ENCODE results near the gene ARHGEF26. TPM values are rescaled to one million over a fixed set of nuclear protein-coding genes. Genes with fewer than 3 reads are reported as not detected.
A peak's percentile ranks its signal among the peaks of the same experiment; 100 is the strongest.

Gene ARHGEF26
- polyA plus RNA-seq, 3 donors, result 0.05 TPM; not detected in 2

- peak; percentile 6 to 21 (median 8) for DNase-seq
These were observed 123.5 kb downstream of the ARHGEF26 start for GRCh38 chr3:154244644-154245043.

GRCh38 chr3:154247806-154248415 is 126.7 kb downstream of the ARHGEF26 start:
- DNase-seq, result no peak
- intact Hi-C loops (cut with micrococcal nuclease), result no loop called here
- Mint-ChIP-seq H3K36me3 (peaks cover 28 to 30% of the 10 kb centered on the region in 2 donors), H3K4me3 (no peak overlapping the region), H3K4me1 (peaks cover 5% of the 10 kb centered on the region), H3K27me3 (ENCODE audit: low read depth in 3 of 3) (no peaks in the 10 kb centered on the region), H3K27ac (no peak overlapping the region), H3K9me3 (peaks cover 0 to 3% (median 0%) of the 10 kb centered on the region in 7 donors)
- Histone ChIP-seq H3K27ac (ENCODE audit: low read depth in 1 of 2, low read length in 2 of 2) (no peak overlapping the region), H3K9me3 (replicated peaks in 1 of 2; ENCODE audit: control insufficient read depth in 1 of 2, insufficient read depth in 1 of 2, low read length in 2 of 2) (no peaks in the 10 kb centered on the region), H3K36me3 (replicated peaks in 1 of 2; ENCODE audit: control insufficient read depth in 1 of 2, insufficient read depth in 2 of 2, low read length in 2 of 2) (peaks cover 18 to 24% of the 10 kb centered on the region in 2 donors), H3K79me2 (ENCODE audit: insufficient read depth, low read length) (no peaks in the 10 kb centered on the region), H4K20me1 (ENCODE audit: insufficient read depth, low read length) (no peaks in the 10 kb centered on the region), H3K9ac (ENCODE audit: insufficient read depth, low read length, poor library complexity, severe bottlenecking) (no peak overlapping the region), H3K4me3 (replicated peaks in 1 of 3; ENCODE audit: low read depth in 2 of 3, low read length in 3 of 3) (no peak overlapping the region), H3K4me2 (replicated peaks; ENCODE audit: extremely low read depth, low read length, poor library complexity, severe bottlenecking) (no peak overlapping the region), H2AFZ (ENCODE audit: insufficient read depth, low read depth, low read length, poor library complexity, severe bottlenecking) (no peak overlapping the region), H3K27me3 (ENCODE audit: control insufficient read depth in 2 of 2, insufficient read depth in 2 of 2, low read length in 2 of 2) (no peaks in the 10 kb centered on the region), H3K4me1 (ENCODE audit: control insufficient read depth in 1 of 2, insufficient read depth in 2 of 2, low read length in 2 of 2) (no peaks in the 10 kb centered on the region)
- WGBS (ENCODE audit: insufficient coverage), result no CpG with 5 or more reads among the region's 2 CpGs
- TF ChIP-seq CTCF (IDR thresholded peaks at IDR 0.05), result no peak

More at GRCh38 chr3:154244644-154245043, 123.5 kb downstream of the ARHGEF26 start:
- H4K20me1 ChIP-seq (ENCODE audit: insufficient read depth, low read length), result no peaks in the 10 kb centered on the region
- H3K4me3 ChIP-seq (replicated peaks in 1 of 3; ENCODE audit: low read depth in 2 of 3, low read length in 3 of 3), result no peak overlapping the region
- peaks cover 8 to 11% of the 10 kb centered on the region in 2 donors for H3K36me3 Mint-ChIP-seq
- H3K9me3 ChIP-seq (replicated peaks in 1 of 2; ENCODE audit: control insufficient read depth in 1 of 2, insufficient read depth in 1 of 2, low read length in 2 of 2), result no peaks in the 10 kb centered on the region
- no peak overlapping the region for H3K9ac ChIP-seq (ENCODE audit: insufficient read depth, low read length, poor library complexity, severe bottlenecking)
- no peak overlapping the region for H3K27ac ChIP-seq (ENCODE audit: low read depth in 1 of 2, low read length in 2 of 2)
- H3K27me3 Mint-ChIP-seq (ENCODE audit: low read depth in 3 of 3), result peaks cover 0 to 1% (median 0%) of the 10 kb centered on the region in 3 donors
- peaks cover 9% of the 10 kb centered on the region for H3K4me1 Mint-ChIP-seq
- peaks cover 0 to 3% (median 0%) of the 10 kb centered on the region in 7 donors for H3K9me3 Mint-ChIP-seq
- H3K4me1 ChIP-seq (ENCODE audit: control insufficient read depth in 1 of 2, insufficient read depth in 2 of 2, low read length in 2 of 2), result no peaks in the 10 kb centered on the region
- no peak overlapping the region for H2AFZ ChIP-seq (ENCODE audit: insufficient read depth, low read depth, low read length, poor library complexity, severe bottlenecking)
- H3K79me2 ChIP-seq (ENCODE audit: insufficient read depth, low read length), result no peaks in the 10 kb centered on the region
- no peak for TF ChIP-seq CTCF (IDR thresholded peaks at IDR 0.05)
- H3K27me3 ChIP-seq (ENCODE audit: control insufficient read depth in 2 of 2, insufficient read depth in 2 of 2, low read length in 2 of 2), result no peaks in the 10 kb centered on the region
- H3K27ac Mint-ChIP-seq, result no peak overlapping the region
- H3K36me3 ChIP-seq (replicated peaks in 1 of 2; ENCODE audit: control insufficient read depth in 1 of 2, insufficient read depth in 2 of 2, low read length in 2 of 2), result no peaks in the 10 kb centered on the region
- H3K4me3 Mint-ChIP-seq, result no peak overlapping the region
- intact Hi-C loops (cut with micrococcal nuclease), result no loop called here
- WGBS (ENCODE audit: insufficient coverage), result no CpG with 5 or more reads among the region's 2 CpGs
- no peak overlapping the region for H3K4me2 ChIP-seq (replicated peaks; ENCODE audit: extremely low read depth, low read length, poor library complexity, severe bottlenecking)
